Measurements from ENCODE around the gene ABRAXAS1.

- TF ChIP-seq CTCF (IDR thresholded peaks at IDR 0.05): no peak
- TF ChIP-seq POLR2A (IDR thresholded peaks at IDR 0.05): no peak
These were observed 44.6 kb downstream of the ABRAXAS1 start for GRCh38 chr4:83440148-83440814.
